ENCODE data around the gene TUSC2.

DNA sequence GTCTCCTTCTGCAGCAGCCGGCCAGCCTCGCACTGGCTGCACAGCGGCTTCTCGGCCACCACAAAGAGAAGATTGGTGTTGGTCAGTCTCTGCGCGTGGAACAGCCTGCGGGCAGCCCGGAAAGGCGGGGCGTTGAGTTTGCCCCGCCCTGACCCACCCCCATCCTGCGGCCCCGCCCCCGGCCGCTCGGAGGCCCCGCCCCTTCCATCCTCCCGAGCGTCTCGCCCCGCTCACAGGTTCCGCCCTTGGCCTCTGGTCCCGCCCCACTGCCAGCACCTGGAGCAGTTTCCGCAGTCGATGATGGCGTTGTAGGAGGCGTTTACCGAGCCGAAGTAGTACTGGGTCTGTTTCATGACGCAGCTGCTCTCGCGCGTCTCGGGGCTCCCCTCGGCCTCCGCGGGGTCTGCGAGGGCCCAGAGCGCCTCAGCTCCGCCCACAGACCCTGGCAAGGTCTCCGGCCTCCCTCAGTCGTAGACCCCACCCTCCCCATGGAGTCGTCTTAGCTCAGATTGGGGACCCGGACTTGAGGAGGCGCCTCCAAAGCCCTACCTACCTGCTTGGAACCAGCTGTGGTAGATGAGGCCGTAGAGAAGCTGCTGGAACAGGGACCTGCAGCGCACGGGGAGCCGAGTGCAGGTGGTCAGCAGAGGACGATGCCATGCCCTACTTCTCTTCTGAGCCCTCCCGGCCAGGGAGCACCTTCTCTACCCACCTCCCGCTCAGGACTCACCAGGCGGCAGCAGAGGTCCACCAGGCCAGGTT is 37.2 kb upstream of the TUSC2 start:
- TF ChIP-seq, protein P1, sequence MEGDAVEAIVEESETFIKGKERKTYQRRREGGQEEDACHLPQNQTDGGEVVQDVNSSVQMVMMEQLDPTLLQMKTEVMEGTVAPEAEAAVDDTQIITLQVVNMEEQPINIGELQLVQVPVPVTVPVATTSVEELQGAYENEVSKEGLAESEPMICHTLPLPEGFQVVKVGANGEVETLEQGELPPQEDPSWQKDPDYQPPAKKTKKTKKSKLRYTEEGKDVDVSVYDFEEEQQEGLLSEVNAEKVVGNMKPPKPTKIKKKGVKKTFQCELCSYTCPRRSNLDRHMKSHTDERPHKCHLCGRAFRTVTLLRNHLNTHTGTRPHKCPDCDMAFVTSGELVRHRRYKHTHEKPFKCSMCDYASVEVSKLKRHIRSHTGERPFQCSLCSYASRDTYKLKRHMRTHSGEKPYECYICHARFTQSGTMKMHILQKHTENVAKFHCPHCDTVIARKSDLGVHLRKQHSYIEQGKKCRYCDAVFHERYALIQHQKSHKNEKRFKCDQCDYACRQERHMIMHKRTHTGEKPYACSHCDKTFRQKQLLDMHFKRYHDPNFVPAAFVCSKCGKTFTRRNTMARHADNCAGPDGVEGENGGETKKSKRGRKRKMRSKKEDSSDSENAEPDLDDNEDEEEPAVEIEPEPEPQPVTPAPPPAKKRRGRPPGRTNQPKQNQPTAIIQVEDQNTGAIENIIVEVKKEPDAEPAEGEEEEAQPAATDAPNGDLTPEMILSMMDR (conservative IDR thresholded peaks at IDR 0.05; ENCODE audit: low read depth in 2 of 2): peak; percentile 17 to 60; a peak in 2 of 4 replicates
- TF ChIP-seq CREB1 (CRISPR knock-in tag; IDR thresholded peaks at IDR 0.05; ENCODE audit: low read depth) (peak; percentile 66), EZH2phosphoT487 (IDR thresholded peaks at IDR 0.05; ENCODE audit: unreplicated experiment) (no peak), POLR2AphosphoS5 (IDR thresholded peaks at IDR 0.05; ENCODE audit: low read depth) (peak; percentile 53; the same call in 1 of the 2 replicates), EZH2 (IDR thresholded peaks at IDR 0.05; ENCODE audit: low read depth, unreplicated experiment) (no peak)

All from GM23338 (cell line).